HFFc6 (cell line): ENCODE data around the gene LPCAT3. TPM values are rescaled to one million over a fixed set of nuclear protein-coding genes. Genes with fewer than 3 reads are reported as not detected.
"Not testable (repeated sequence)": the region's sequence is repeated elsewhere in the genome, so short reads cannot be mapped to it uniquely, and the experiment has no call there.

Experiments
- DNase-seq: peaks from one replicate; pipeline ENCODE4 v3.0.0-alpha.2; 2018
- H3K27ac Mint-ChIP-seq: 2 replicates; pipeline ENCODE4 v1.8.0; 2020; ENCODE audit warnings: mild to moderate bottlenecking, mixed read lengths
- H3K27me3 Mint-ChIP-seq: 2 replicates; pipeline ENCODE4 v1.8.0; 2021; ENCODE audit warnings: mild to moderate bottlenecking, moderate library complexity, mixed read lengths; ENCODE audit not compliant: insufficient read depth
- H3K36me3 Mint-ChIP-seq: 2 replicates; pipeline ENCODE4 v1.8.0; 2021; ENCODE audit warnings: low read depth, mixed read lengths
- H3K4me1 Mint-ChIP-seq: 2 replicates; pipeline ENCODE4 v1.8.0; 2020; ENCODE audit warnings: low read depth, mixed read lengths
- H3K4me3 Mint-ChIP-seq: 2 replicates; pipeline ENCODE4 v1.8.0; 2020; ENCODE audit warnings: mild to moderate bottlenecking, moderate library complexity, mixed read lengths
- H3K9me3 Mint-ChIP-seq: 2 replicates; pipeline ENCODE4 v1.8.0; 2020; ENCODE audit warnings: mild to moderate bottlenecking, mixed read lengths
- total RNA-seq, 6 experiments: library from RNA; stranded (reverse); fragmentation: NEBNext Ultra II Directional; extraction: Animal tissue kit (Norgen Biotek cat#: 25700); gene quantifications; 2 replicates in 1 of 6; 3 replicates in 5 of 6; pipeline ENCODE4 v1.2.3, GENCODE V29; 2021
- TF ChIP-seq, protein P1 (sequence below): fragments of 200-600 bp; sonication (generic); IDR thresholded peaks from 2 replicates; pipeline ENCODE4 v1.5.0; 2021; ENCODE audit warnings: antibody characterized with exemption, mild to moderate bottlenecking

Gene LPCAT3
- total RNA-seq, 6 experiments from 2014 or later: 17.4 to 28.4 (median 21.6) TPM

DNA sequence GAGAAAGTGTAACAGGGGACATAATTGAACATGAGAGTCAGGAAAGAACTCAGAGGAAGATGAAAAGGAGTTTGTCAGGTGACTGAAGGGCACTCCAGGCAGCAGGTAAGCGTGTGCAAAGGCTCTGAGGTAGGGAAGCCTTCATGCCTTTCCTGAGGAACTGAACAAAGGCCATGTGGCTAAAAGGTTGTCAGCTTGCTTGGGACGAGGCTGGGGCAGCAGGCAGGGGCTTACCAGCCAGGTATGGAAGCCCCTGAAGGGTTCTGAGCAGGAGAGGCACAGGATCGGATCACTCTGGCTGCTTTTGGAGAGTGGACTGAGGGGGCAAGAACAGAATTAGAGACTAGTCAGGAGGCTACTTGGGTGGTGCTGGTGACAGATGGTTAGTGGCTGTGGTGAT, 5.2 kb downstream of the LPCAT3 start:
- TF ChIP-seq, protein P1, sequence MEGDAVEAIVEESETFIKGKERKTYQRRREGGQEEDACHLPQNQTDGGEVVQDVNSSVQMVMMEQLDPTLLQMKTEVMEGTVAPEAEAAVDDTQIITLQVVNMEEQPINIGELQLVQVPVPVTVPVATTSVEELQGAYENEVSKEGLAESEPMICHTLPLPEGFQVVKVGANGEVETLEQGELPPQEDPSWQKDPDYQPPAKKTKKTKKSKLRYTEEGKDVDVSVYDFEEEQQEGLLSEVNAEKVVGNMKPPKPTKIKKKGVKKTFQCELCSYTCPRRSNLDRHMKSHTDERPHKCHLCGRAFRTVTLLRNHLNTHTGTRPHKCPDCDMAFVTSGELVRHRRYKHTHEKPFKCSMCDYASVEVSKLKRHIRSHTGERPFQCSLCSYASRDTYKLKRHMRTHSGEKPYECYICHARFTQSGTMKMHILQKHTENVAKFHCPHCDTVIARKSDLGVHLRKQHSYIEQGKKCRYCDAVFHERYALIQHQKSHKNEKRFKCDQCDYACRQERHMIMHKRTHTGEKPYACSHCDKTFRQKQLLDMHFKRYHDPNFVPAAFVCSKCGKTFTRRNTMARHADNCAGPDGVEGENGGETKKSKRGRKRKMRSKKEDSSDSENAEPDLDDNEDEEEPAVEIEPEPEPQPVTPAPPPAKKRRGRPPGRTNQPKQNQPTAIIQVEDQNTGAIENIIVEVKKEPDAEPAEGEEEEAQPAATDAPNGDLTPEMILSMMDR: no peak
- no peak for DNase-seq
- Mint-ChIP-seq H3K27me3 (no peaks in the 10 kb centered on the region), H3K4me1 (peaks cover 16% of the 10 kb centered on the region), H3K9me3 (no peaks in the 10 kb centered on the region), H3K4me3 (no peak overlapping the region), H3K36me3 (no peaks in the 10 kb centered on the region), H3K27ac (no peak overlapping the region)

DNA sequence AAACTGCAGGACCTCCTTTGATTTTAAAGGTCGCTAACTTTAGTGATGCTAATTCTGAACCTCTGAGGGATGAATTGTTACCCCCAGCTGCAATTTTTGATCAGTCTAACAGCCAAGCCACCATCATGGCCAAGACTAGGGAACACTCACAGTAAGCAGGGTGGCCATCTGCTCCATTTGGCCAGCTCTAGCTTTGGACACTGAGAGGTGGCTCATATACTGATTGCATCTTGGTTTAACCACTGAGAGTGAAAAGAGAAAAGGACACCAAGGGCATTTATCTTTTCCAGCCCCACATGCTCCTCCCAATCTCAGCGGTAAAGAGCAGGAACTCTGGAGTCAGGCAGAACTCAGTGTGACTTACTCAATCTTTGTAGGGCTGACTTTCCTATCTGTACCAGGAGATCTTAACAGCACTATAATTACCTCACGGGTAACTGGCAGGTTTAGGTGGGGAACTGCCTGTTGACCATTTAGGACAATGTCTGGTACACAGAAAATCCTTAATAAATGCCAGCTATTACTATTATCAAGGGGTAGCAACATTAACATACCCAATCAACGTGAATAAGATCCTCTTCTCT, 6.2 kb downstream of the LPCAT3 start:
- peaks cover 8% of the 10 kb centered on the region for H3K4me1 Mint-ChIP-seq
- H3K9me3 Mint-ChIP-seq: no peaks in the 10 kb centered on the region
- no peaks in the 10 kb centered on the region for H3K36me3 Mint-ChIP-seq
- H3K27ac Mint-ChIP-seq: no peak overlapping the region
- H3K27me3 Mint-ChIP-seq: no peaks in the 10 kb centered on the region
- no peak for DNase-seq
- TF ChIP-seq, protein P1: no peak
- no peak overlapping the region for H3K4me3 Mint-ChIP-seq

DNA sequence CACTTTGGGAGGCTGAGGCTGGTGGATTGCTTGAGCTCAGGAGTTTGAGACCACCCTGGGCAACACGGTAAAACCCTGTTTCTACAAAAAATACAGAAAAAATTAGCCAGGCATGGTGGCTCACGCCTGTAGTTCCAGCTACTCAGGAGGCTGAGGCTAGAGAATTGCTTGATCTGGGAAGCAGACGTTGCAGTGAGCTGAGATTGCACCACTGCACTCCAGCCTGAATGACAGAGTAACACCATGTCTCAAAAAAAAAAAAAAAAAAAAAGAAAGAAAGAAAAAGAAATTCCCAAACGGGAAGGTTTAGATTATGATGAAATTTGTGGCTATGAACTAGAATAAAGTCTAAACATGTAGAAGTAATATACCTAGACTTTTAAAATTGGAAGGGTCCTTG, 6.9 kb downstream of the LPCAT3 start:
- not testable (repeated sequence) for H3K36me3 Mint-ChIP-seq, H3K4me3 Mint-ChIP-seq, H3K27ac Mint-ChIP-seq, H3K27me3 Mint-ChIP-seq, DNase-seq, H3K9me3 Mint-ChIP-seq, H3K4me1 Mint-ChIP-seq

DNA sequence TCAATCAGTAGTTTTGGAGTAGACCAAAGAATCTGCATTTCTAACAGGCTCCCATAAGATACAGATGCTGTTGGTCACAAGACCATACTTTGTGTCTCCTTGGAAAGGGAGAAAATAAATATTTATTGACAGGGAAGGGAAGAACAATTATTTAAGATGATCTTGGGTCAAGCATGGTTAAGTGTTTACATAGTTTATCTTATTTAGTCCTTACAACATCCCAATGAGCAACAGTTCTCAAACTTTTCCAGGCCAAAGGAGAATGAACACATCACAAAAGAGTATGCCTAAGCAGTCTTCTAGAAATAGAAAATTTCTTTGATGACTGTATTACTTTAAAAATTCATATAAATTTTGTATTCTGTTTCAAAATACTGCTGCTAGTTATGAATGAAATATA, 8.8 kb downstream of the LPCAT3 start:
- no peaks in the 10 kb centered on the region for H3K27me3 Mint-ChIP-seq
- no peaks in the 10 kb centered on the region for H3K9me3 Mint-ChIP-seq
- no peaks in the 10 kb centered on the region for H3K4me1 Mint-ChIP-seq
- no peak for DNase-seq
- no peak overlapping the region for H3K27ac Mint-ChIP-seq
- no peak overlapping the region for H3K4me3 Mint-ChIP-seq
- H3K36me3 Mint-ChIP-seq: no peaks in the 10 kb centered on the region
- TF ChIP-seq, protein P1: no peak

DNA sequence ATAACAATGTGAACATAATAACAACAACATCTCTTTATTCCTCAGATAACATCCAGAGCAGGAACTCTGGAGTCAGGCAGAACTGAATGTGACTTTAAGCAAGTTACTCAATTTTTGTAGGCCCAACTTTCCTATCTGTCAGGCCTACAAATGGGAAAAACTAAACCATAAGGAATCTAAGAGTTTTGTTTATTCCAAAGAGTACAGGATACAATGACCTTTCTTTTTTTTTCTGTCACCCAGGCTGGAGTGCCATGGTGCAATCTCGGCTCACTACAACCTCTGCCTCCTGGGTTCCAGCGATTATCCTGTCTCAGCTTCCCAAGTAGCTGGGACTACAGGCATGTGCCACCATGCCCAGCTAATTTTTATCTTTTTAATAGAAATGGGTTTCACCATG, 9.4 kb downstream of the LPCAT3 start:
- Mint-ChIP-seq H3K36me3 (no peaks in the 10 kb centered on the region), H3K27ac (no peak overlapping the region), H3K4me1 (no peaks in the 10 kb centered on the region), H3K27me3 (no peaks in the 10 kb centered on the region), H3K9me3 (no peaks in the 10 kb centered on the region), H3K4me3 (no peak overlapping the region)
- TF ChIP-seq, protein P1: no peak
- DNase-seq: no peak

DNA sequence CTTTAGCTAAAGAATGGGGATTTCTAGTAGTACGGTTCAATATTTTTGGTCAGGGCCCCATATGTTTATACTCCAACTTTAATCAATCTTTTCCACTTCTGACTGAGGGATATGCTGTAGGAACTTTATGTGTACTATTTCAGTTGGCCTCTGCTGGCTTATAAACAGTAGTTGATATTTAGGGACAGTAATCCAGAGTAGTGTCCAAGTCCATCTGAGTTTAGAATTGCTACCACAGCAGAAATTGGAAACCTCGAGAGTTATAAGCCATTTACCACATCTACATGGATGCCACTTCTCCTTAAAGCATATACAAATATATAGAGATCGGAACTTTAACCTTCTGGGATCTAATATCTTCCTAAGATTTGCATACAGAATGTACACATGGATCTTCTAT, 11.6 kb downstream of the LPCAT3 start:
- H3K27me3 Mint-ChIP-seq: no peaks in the 10 kb centered on the region
- no peaks in the 10 kb centered on the region for H3K4me1 Mint-ChIP-seq
- TF ChIP-seq, protein P1: no peak
- no peaks in the 10 kb centered on the region for H3K9me3 Mint-ChIP-seq
- H3K36me3 Mint-ChIP-seq: no peaks in the 10 kb centered on the region
- no peak overlapping the region for H3K4me3 Mint-ChIP-seq
- no peak for DNase-seq
- H3K27ac Mint-ChIP-seq: no peak overlapping the region
